CD14-positive monocyte (primary cell): ENCODE results near the gene RXFP3. TPM values are rescaled to one million over a fixed set of nuclear protein-coding genes. Genes with fewer than 3 reads are reported as not detected.

Experiments
- DNase-seq, 3 donors: peaks; one replicate each; pipeline ENCODE4 v3.0.0-alpha.2; 2011 to 2022
- H2AFZ ChIP-seq: 2 replicates; pipeline ENCODE4 v1.6.0; 2012; ENCODE audit warnings: mild to moderate bottlenecking, low read depth, low read length, inconsistent platforms; ENCODE audit not compliant: insufficient read depth, poor library complexity, severe bottlenecking
- H3K27ac ChIP-seq, 2 donors: 1 replicate in 1 of 2; 2 replicates in 1 of 2; pipeline ENCODE4 v1.5.1; 2012 to 2013; ENCODE audit warnings: low read length in 2 of 2, control low read depth in 1 of 2, inconsistent platforms in 1 of 2, low read depth in 1 of 2, mild to moderate bottlenecking in 1 of 2
- H3K27me3 ChIP-seq, 2 donors: one replicate each; pipeline versions ENCODE4 v1.6.0 to v1.6.1; 2011 to 2013; ENCODE audit warnings: low read length in 2 of 2; ENCODE audit not compliant: control insufficient read depth in 2 of 2, insufficient read depth in 2 of 2
- H3K36me3 ChIP-seq, 2 donors: replicated peaks in 1 of 2; 1 replicate in 1 of 2; 2 replicates in 1 of 2; pipeline versions ENCODE4 v1.5.1 to v1.6.1; 2012 to 2013; ENCODE audit warnings: low read length in 2 of 2, control low read depth in 1 of 2, inconsistent platforms in 1 of 2, mild to moderate bottlenecking in 1 of 2; ENCODE audit not compliant: insufficient read depth in 2 of 2, control insufficient read depth in 1 of 2
- H3K4me1 ChIP-seq, 2 donors: 1 replicate in 1 of 2; 2 replicates in 1 of 2; pipeline versions ENCODE4 v1.5.1 to v1.6.1; 2012 to 2013; ENCODE audit warnings: low read length in 2 of 2, control low read depth in 1 of 2, inconsistent platforms in 1 of 2, mild to moderate bottlenecking in 1 of 2, moderate library complexity in 1 of 2; ENCODE audit not compliant: insufficient read depth in 2 of 2, control insufficient read depth in 1 of 2
- H3K4me2 ChIP-seq: replicated peaks from 2 replicates; pipeline ENCODE3; 2012; ENCODE audit warnings: low read length, moderate library complexity, mild to moderate bottlenecking; ENCODE audit not compliant: poor library complexity, severe bottlenecking; ENCODE audit errors: extremely low read depth
- H3K4me3 ChIP-seq, 3 experiments: fragments of 200-600 bp in 1 of 3; sonication (generic) in 1 of 3; replicated peaks in 1 of 3; 1 replicate in 2 of 3; 2 replicates in 1 of 3; pipeline ENCODE4 v1.5.1; 2011 to 2013; ENCODE audit warnings: low read length in 3 of 3, mild to moderate bottlenecking in 3 of 3, control low read depth in 2 of 3, low read depth in 2 of 3, inconsistent platforms in 1 of 3, moderate library complexity in 1 of 3
- H3K79me2 ChIP-seq: 2 replicates; pipeline ENCODE4 v1.6.0; 2012; ENCODE audit warnings: mild to moderate bottlenecking, control low read depth, inconsistent platforms, low read length, moderate library complexity; ENCODE audit not compliant: insufficient read depth
- H3K9ac ChIP-seq: 2 replicates; pipeline ENCODE4 v1.6.0; 2017; ENCODE audit warnings: low read length, mild to moderate bottlenecking; ENCODE audit not compliant: insufficient read depth, poor library complexity, severe bottlenecking
- H3K9me3 ChIP-seq, 2 donors: replicated peaks in 1 of 2; 1 replicate in 1 of 2; 2 replicates in 1 of 2; pipeline versions ENCODE4 v1.5.1 to v1.6.1; 2012 to 2013; ENCODE audit warnings: low read length in 2 of 2, control low read depth in 1 of 2; ENCODE audit not compliant: control insufficient read depth in 1 of 2, insufficient read depth in 1 of 2
- H4K20me1 ChIP-seq: 2 replicates; pipeline ENCODE4 v1.6.0; 2012; ENCODE audit warnings: mild to moderate bottlenecking, low read length, control low read depth, moderate library complexity; ENCODE audit not compliant: insufficient read depth
- H3K27ac Mint-ChIP-seq, 7 donors: one replicate each; pipeline ENCODE4 v1.8.0; 2020; ENCODE audit warnings: mild to moderate bottlenecking in 7 of 7, mixed read lengths in 7 of 7, moderate library complexity in 6 of 7, inconsistent platforms in 2 of 7
- H3K27me3 Mint-ChIP-seq, 3 donors: one replicate each; pipeline ENCODE4 v1.8.0; 2021 to 2022; ENCODE audit warnings: low read depth in 3 of 3, mild to moderate bottlenecking in 3 of 3, mixed read lengths in 3 of 3, moderate library complexity in 3 of 3, inconsistent platforms in 1 of 3
- H3K36me3 Mint-ChIP-seq, 2 donors: one replicate each; pipeline ENCODE4 v1.8.0; 2020; ENCODE audit warnings: mixed read lengths in 2 of 2, inconsistent platforms in 1 of 2, mild to moderate bottlenecking in 1 of 2
- H3K4me1 Mint-ChIP-seq: one replicate; pipeline ENCODE4 v1.8.0; 2020; ENCODE audit warnings: mild to moderate bottlenecking, mixed read lengths
- H3K4me3 Mint-ChIP-seq, 2 donors: one replicate each; pipeline ENCODE4 v1.8.0; 2020; ENCODE audit warnings: mild to moderate bottlenecking in 2 of 2, mixed read lengths in 2 of 2, moderate library complexity in 1 of 2
- H3K9me3 Mint-ChIP-seq, 7 donors: one replicate each; pipeline ENCODE4 v1.8.0; 2020 to 2022; ENCODE audit warnings: mixed read lengths in 7 of 7, mild to moderate bottlenecking in 6 of 7, moderate library complexity in 6 of 7, inconsistent platforms in 2 of 7
- WGBS: methylation state at CpG from one replicate; pipeline ENCODE4 v1.1.5; 2013; ENCODE audit warnings: missing lambda C conversion rate; ENCODE audit not compliant: insufficient coverage; 5-methylcytosine and 5-hydroxymethylcytosine counted together
- intact Hi-C, 2 donors: fragments of 100-400 bp; cut with micrococcal nuclease; formaldehyde crosslinking; loops; one replicate each; pipeline versions ENCODE4 v1.15.0 to v1.15.1; 2023
- polyA plus RNA-seq, 3 donors: library from polyadenylated mRNA; depleted of rRNA in 1 of 3; unstranded in 2 of 3; stranded (reverse) in 1 of 3; fragments of 300-500 nt in 2 of 3; fragments of >200 nt in 1 of 3; fragmentation: Illumina TruSeq in 2 of 3; gene quantifications; 1 replicate in 2 of 3; 2 replicates in 1 of 3; pipeline ENCODE4 v1.2.3, GENCODE V29; 2012 to 2021
- small RNA-seq: library from RNA; depleted of rRNA; stranded (forward); fragments of <200 nt; gene quantifications from one replicate; pipeline ENCODE3, GENCODE V24; 2012; ENCODE audit warnings: low read depth; ENCODE audit not compliant: insufficient read length
- TF ChIP-seq, protein P1 (sequence below): fragments of 200-600 bp; IDR thresholded peaks from one replicate; pipeline ENCODE4 v1.8.0; 2022; ENCODE audit warnings: antibody characterized with exemption, mild to moderate bottlenecking

RXFP3 gene
- polyA plus RNA-seq, 3 donors, result not detected

DNA sequence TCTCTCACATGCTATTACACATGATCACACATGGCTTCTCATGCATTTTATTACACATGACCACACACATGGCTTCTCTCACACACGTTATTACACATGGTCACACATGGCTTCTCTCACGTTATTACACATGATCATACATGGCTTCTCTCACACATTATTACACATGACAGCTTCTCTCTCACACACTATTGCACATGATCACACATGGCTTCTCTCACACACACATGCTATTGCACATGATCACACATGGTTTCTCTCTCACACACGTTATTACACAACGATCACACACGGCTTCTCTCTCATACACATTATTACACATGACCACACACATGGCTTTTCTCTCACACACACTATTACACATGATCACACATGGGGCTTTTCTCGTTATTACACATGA, 49.3 kb downstream of the RXFP3 start:
- H3K36me3 Mint-ChIP-seq, result peaks cover 14 to 17% of the 10 kb centered on the region in 2 donors
- Histone ChIP-seq H3K9ac (no peak overlapping the region), H2AFZ (no peak overlapping the region), H4K20me1 (no peaks in the 10 kb centered on the region), H3K4me1 (no peaks in the 10 kb centered on the region), H3K36me3 (peaks cover 15 to 16% of the 10 kb centered on the region in 2 donors), H3K27ac (no peak overlapping the region), H3K4me3 (no peak overlapping the region), H3K4me2 (no peak overlapping the region), H3K79me2 (no peaks in the 10 kb centered on the region), H3K27me3 (no peaks in the 10 kb centered on the region), H3K9me3 (peaks cover 7 to 12% of the 10 kb centered on the region in 2 donors)
- H3K9me3 Mint-ChIP-seq, result peaks cover 0 to 6% (median 0%) of the 10 kb centered on the region in 7 donors
- no peak for DNase-seq
- TF ChIP-seq, protein P1, sequence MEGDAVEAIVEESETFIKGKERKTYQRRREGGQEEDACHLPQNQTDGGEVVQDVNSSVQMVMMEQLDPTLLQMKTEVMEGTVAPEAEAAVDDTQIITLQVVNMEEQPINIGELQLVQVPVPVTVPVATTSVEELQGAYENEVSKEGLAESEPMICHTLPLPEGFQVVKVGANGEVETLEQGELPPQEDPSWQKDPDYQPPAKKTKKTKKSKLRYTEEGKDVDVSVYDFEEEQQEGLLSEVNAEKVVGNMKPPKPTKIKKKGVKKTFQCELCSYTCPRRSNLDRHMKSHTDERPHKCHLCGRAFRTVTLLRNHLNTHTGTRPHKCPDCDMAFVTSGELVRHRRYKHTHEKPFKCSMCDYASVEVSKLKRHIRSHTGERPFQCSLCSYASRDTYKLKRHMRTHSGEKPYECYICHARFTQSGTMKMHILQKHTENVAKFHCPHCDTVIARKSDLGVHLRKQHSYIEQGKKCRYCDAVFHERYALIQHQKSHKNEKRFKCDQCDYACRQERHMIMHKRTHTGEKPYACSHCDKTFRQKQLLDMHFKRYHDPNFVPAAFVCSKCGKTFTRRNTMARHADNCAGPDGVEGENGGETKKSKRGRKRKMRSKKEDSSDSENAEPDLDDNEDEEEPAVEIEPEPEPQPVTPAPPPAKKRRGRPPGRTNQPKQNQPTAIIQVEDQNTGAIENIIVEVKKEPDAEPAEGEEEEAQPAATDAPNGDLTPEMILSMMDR, result no peak
- intact Hi-C loops, result no loop called here
- H3K27me3 Mint-ChIP-seq, result no peaks in the 10 kb centered on the region
- no peak overlapping the region for H3K4me3 Mint-ChIP-seq
- WGBS, result 97% methylated on average over 6 of the region's 6 CpGs
- no peak overlapping the region for H3K27ac Mint-ChIP-seq
- no peaks in the 10 kb centered on the region for H3K4me1 Mint-ChIP-seq

Small RNA genes lying within 50 kb of the gene (small RNA-seq; reads per million reads assigned to genes)
- not detected for gene RNU6-923P

Other genes with a start within 250 kb of the RXFP3 start
- not detected for gene ADAMTS12, start 44.4 kb upstream of the RXFP3 start, polyA plus RNA-seq
- gene SLC45A2, start 48.3 kb downstream of the RXFP3 start, polyA plus RNA-seq, result not detected
- 1 to 10 TPM; 1.2 to 6.1 (median 4.8) TPM for gene AMACR, start 71.7 kb downstream of the RXFP3 start, polyA plus RNA-seq
- 1 to 10 TPM in 1 of 3 donors, not detected in 2; 1.5 TPM for gene C1QTNF3, start 106.8 kb downstream of the RXFP3 start, polyA plus RNA-seq